HCT116 (cell line): ENCODE measurements around the gene P2RY12. TPM values are rescaled to one million over a fixed set of nuclear protein-coding genes. Genes with fewer than 3 reads are reported as not detected.

Experiments used
- ATAC-seq: fragments of 200-7000 bp; cut with Tn5 transposase; 2 replicates; pipeline ENCODE4 v1.9.1; 2020; ENCODE audit warnings: mild to moderate bottlenecking, moderate library complexity
- BruUV-seq: library from RNA; stranded (reverse); fragments of 400-500 nt; replicated peaks from 2 replicates; lab custom pipeline; 2021; lab: Mats Ljungman, UMichigan
- CTCF ChIA-PET: fragments of 300-600 bp; sonication (Branson Sonifier 250); formaldehyde crosslinking; loops from one replicate; lab custom pipeline; 2021; ENCODE audit warnings: antibody characterized with exemption; lab: Charles Lee
- POLR2A ChIA-PET: fragments of 300-600, 350-600 bp; sonication (Branson Sonifier 250); formaldehyde crosslinking; loops from one replicate; lab custom pipeline; 2021; ENCODE audit warnings: antibody characterized with exemption; lab: Charles Lee
- RAD21 ChIA-PET, 2 experiments: fragments of 300-600 bp; sonication (Branson Sonifier 250); formaldehyde crosslinking; loops; one replicate each; lab custom pipeline; 2023; ENCODE audit warnings: low total read pairs in 2 of 2; ENCODE audit not compliant: uncharacterized antibody in 2 of 2, unreplicated experiment in 2 of 2, low non-redundant PET in 1 of 2; lab: Charles Lee
- DNase-seq: peaks from one replicate; pipeline ENCODE4 v3.0.0-alpha.2; 2010; ENCODE audit warnings: low read depth, low spot score
- H2AFZ ChIP-seq: fragments of 200-600 bp; shearing (Covaris generic), sonication (generic); 2 replicates; pipeline ENCODE4 v1.6.1; 2017; ENCODE audit warnings: low read depth, mixed run types, mixed read lengths, antibody characterized with exemption, low read length; ENCODE audit not compliant: poor library complexity, severe bottlenecking
- H3K27ac ChIP-seq: 2 replicates; pipeline ENCODE4 v1.5.1; 2012; ENCODE audit warnings: low read depth, low read length
- H3K27me3 ChIP-seq: fragments of 200-600 bp; sonication (generic); 2 replicates; pipeline ENCODE4 v1.6.1; 2016; ENCODE audit warnings: mixed run types, low read length, mixed read lengths; ENCODE audit not compliant: insufficient read depth
- H3K36me3 ChIP-seq, 2 experiments: fragments of 200-500 bp in 1 of 2; fragments of 200-600 bp in 1 of 2; sonication (Bioruptor generic) in 1 of 2; sonication (generic) in 1 of 2; 2 replicates each; pipeline versions ENCODE4 v1.5.1 to v1.6.1; 2014 to 2016; ENCODE audit warnings: low read length in 2 of 2, inconsistent platforms in 1 of 2, mixed read lengths in 1 of 2, mixed run types in 1 of 2; ENCODE audit not compliant: insufficient read depth in 2 of 2, control insufficient read depth in 1 of 2
- H3K4me1 ChIP-seq, 2 experiments: fragments of 200-600 bp in 1 of 2; sonication (generic) in 1 of 2; 2 replicates each; pipeline versions ENCODE4 v1.5.1 to v1.6.1; 2012 to 2017; ENCODE audit warnings: low read length in 2 of 2, inconsistent platforms in 1 of 2, mild to moderate bottlenecking in 1 of 2, mixed read lengths in 1 of 2, mixed run types in 1 of 2, moderate library complexity in 1 of 2; ENCODE audit not compliant: insufficient read depth in 2 of 2, control insufficient read depth in 1 of 2
- H3K4me2 ChIP-seq: fragments of 200-600 bp; sonication (generic); 2 replicates; pipeline ENCODE4 v1.6.1; 2017; ENCODE audit warnings: mixed run types, low read length, mixed read lengths
- H3K4me3 ChIP-seq, 2 experiments: fragments of 200-600 bp in 1 of 2; sonication (generic) in 1 of 2; replicated peaks in 1 of 2; 2 replicates each; pipeline ENCODE4 v1.5.1; 2011 to 2016; ENCODE audit warnings: low read length in 2 of 2, control low read depth in 1 of 2, low read depth in 1 of 2, mild to moderate bottlenecking in 1 of 2, mixed read lengths in 1 of 2, mixed run types in 1 of 2
- H3K79me2 ChIP-seq: fragments of 200-600 bp; sonication (generic); 2 replicates; pipeline ENCODE4 v1.6.1; 2017; ENCODE audit warnings: mild to moderate bottlenecking, mixed run types, low read length, moderate library complexity, mixed read lengths; ENCODE audit not compliant: insufficient read depth
- H3K9ac ChIP-seq: fragments of 200-600 bp; sonication (generic); 2 replicates; pipeline ENCODE4 v1.6.1; 2016; ENCODE audit warnings: low read length, mixed read lengths
- H3K9me2 ChIP-seq: fragments of 200-600 bp; sonication (generic), shearing (Covaris generic); 2 replicates; pipeline ENCODE4 v1.6.1; 2017; ENCODE audit warnings: mixed run types, mild to moderate bottlenecking, moderate library complexity; ENCODE audit not compliant: insufficient read depth
- H3K9me3 ChIP-seq, 2 experiments: fragments of 200-500 bp in 1 of 2; fragments of 200-600 bp in 1 of 2; sonication (Bioruptor generic) in 1 of 2; sonication (generic) in 1 of 2; 2 replicates each; pipeline ENCODE4 v1.6.1; 2014 to 2017; ENCODE audit warnings: low read length in 2 of 2, mixed read lengths in 2 of 2, inconsistent platforms in 1 of 2, low read depth in 1 of 2, mild to moderate bottlenecking in 1 of 2, mixed run types in 1 of 2, moderate library complexity in 1 of 2; ENCODE audit not compliant: control insufficient read depth in 1 of 2, insufficient read depth in 1 of 2
- H4K20me1 ChIP-seq: fragments of 200-600 bp; sonication (generic), shearing (Covaris generic); 2 replicates; pipeline ENCODE4 v1.6.1; 2017; ENCODE audit warnings: mixed run types, mild to moderate bottlenecking, moderate library complexity; ENCODE audit not compliant: insufficient read depth
- CTCF ChIP-seq, 3 experiments: fragments of 200-600 bp in 1 of 3; sonication (generic) in 1 of 3; IDR thresholded peaks in 2 of 3; conservative IDR thresholded peaks in 1 of 3; 2 replicates each; pipeline ENCODE4 v1.5.1; 2012 to 2017; ENCODE audit warnings: low read depth in 2 of 3, low read length in 2 of 3, antibody characterized with exemption in 1 of 3, borderline replicate concordance in 1 of 3, control low read depth in 1 of 3, mild to moderate bottlenecking in 1 of 3, mixed read lengths in 1 of 3, mixed run types in 1 of 3, moderate library complexity in 1 of 3; ENCODE audit not compliant: insufficient read depth in 1 of 3
- EGR1 ChIP-seq: IDR thresholded peaks from 2 replicates; pipeline ENCODE4 v1.6.1; 2012; ENCODE audit warnings: low read depth
- MAX ChIP-seq: IDR thresholded peaks from 2 replicates; pipeline ENCODE4 v1.6.1; 2012
- POLR2AphosphoS5 ChIP-seq: IDR thresholded peaks from 2 replicates; pipeline ENCODE4 v1.6.1; 2011; ENCODE audit warnings: mild to moderate bottlenecking, low read depth, low read length, moderate library complexity
- SRF ChIP-seq: IDR thresholded peaks from 2 replicates; pipeline ENCODE4 v1.6.1; 2012; ENCODE audit warnings: low read depth
- YY1 ChIP-seq: IDR thresholded peaks from 2 replicates; pipeline ENCODE4 v1.6.1; 2011; ENCODE audit warnings: low read length, low read depth, moderate library complexity, mild to moderate bottlenecking; ENCODE audit not compliant: insufficient replicate concordance; ENCODE audit errors: extremely low read depth
- intact Hi-C: fragments of 100-400 bp; cut with micrococcal nuclease; formaldehyde crosslinking; loops from 2 replicates; pipeline ENCODE4 v1.10.0; 2022
- total RNA-seq: library from RNA; stranded (reverse); gene quantifications from one replicate; pipeline ENCODE4 v1.2.1, GENCODE V29; 2021; ENCODE audit not compliant: unreplicated experiment

P2RY12 gene
- total RNA-seq, 1 experiment from 2014 or later: not detected

DNA sequence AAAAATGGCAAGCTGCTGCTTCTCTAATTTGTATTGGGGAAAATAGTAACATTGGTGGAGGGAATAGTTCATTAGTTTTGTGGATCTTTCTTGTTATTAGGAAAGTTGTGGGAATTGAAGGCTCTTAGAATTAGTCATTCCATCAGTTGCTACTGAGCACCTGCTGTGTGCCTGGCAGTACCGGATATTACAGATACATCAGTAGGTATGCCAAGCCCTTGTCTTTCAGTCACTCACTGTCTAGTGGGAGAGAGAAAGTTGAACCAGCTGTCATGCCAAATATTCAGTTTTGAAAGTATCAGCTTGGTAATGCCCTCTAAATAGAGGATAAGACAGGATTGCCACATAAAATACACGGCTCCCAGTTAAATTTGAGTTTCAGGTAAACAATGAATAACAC is 43.8 kb upstream of the P2RY12 start:
- Histone ChIP-seq H3K27ac (no peak overlapping the region), H2AFZ (no peak overlapping the region), H3K9ac (no peak overlapping the region), H3K9me2 (no peaks in the 10 kb centered on the region), H4K20me1 (no peaks in the 10 kb centered on the region), H3K4me3 (no peak overlapping the region), H3K27me3 (no peaks in the 10 kb centered on the region), H3K4me1 (0 out of 4 replicates have a peak, but pooled peaks cover 0 to 6% of the 10 kb centered on the region in 2 experiments), H3K79me2 (no peaks in the 10 kb centered on the region), H3K9me3 (no peaks in the 10 kb centered on the region), H3K4me2 (no peak overlapping the region), H3K36me3 (no peaks in the 10 kb centered on the region)
- BruUV-seq: no TSS peak
- POLR2A ChIA-PET: no interaction called here
- TF ChIP-seq MAX (no peak), YY1 (no peak), SRF (no peak), EGR1 (no peak)
- CTCF ChIA-PET: interaction anchor here (1.0 kb wide), 1 partner anchor 411 kb away, joined by 3 read pairs; no protein-coding TSS in a partner anchor
- DNase-seq: no peak
- RAD21 ChIA-PET: no interaction called here
- no peak for ATAC-seq
- intact Hi-C loops: no loop called here

- intact Hi-C loops: no loop called here
- H3K9me3 ChIP-seq: no peaks in the 10 kb centered on the region
- H3K4me2 ChIP-seq: no peak overlapping the region
- ChIA-PET CTCF (interaction anchor here (0.9 to 2.0 kb wide), 7 partner anchors 8 to 412 kb away, joined by 3 to 13 read pairs (median 6); no protein-coding TSS in a partner anchor), RAD21 (no interaction called here), POLR2A (interaction anchor here (1.4 kb wide), 1 partner anchor 410 kb away, joined by 5 read pairs; no protein-coding TSS in a partner anchor)
- H3K4me3 ChIP-seq: no peak overlapping the region
- no peaks in the 10 kb centered on the region for H3K9me2 ChIP-seq
- ATAC-seq: peak; percentile 89
- H3K27ac ChIP-seq: no peak overlapping the region
- H3K4me1 ChIP-seq: 0 out of 4 replicates have a peak, but pooled peaks cover 0 to 6% of the 10 kb centered on the region in 2 experiments
- no peaks in the 10 kb centered on the region for H4K20me1 ChIP-seq
- no peak overlapping the region for H3K9ac ChIP-seq
- TF ChIP-seq POLR2AphosphoS5 (no peak), CTCF (IDR thresholded peaks at IDR 0.05 in 2 of 3, conservative IDR thresholded peaks at IDR 0.05 in 1 of 3; ENCODE audit: borderline replicate concordance in 1 of 3, insufficient read depth in 1 of 3, low read depth in 2 of 3, low read length in 2 of 3) (peak in 2 of 3 experiments; percentile 35 to 65; a peak in 4 of 6 replicates)
- H3K36me3 ChIP-seq: no peaks in the 10 kb centered on the region
- peak; percentile 15 for DNase-seq
- BruUV-seq: no TSS peak
- peak overlapping the region; percentile 67 for H2AFZ ChIP-seq
- H3K27me3 ChIP-seq: no peaks in the 10 kb centered on the region
- no peaks in the 10 kb centered on the region for H3K79me2 ChIP-seq
These were observed 41.7 kb upstream of the P2RY12 start for GRCh38 chr3:151426341-151426657.
